GM12865 (cell line): ENCODE measurements around the gene PEAR1.

Experiments
- DNase-seq: peaks from one replicate; pipeline ENCODE4 v3.0.0; 2010; ENCODE audit warnings: low read depth
- H3K4me3 ChIP-seq: 2 replicates; pipeline ENCODE4 v1.5.1; 2011; ENCODE audit warnings: mild to moderate bottlenecking, low read depth, low read length, control low read depth
- CTCF ChIP-seq: IDR thresholded peaks from 2 replicates; pipeline ENCODE4 v1.5.1; 2011; ENCODE audit warnings: low read length, control low read depth, low read depth, inconsistent platforms; ENCODE audit not compliant: insufficient read depth; ENCODE audit errors: missing control alignments

The PEAR1 gene

GRCh38 chr1:156859523-156860112, 33.9 kb upstream of the PEAR1 start:
- peak; percentile 52 for DNase-seq
- H3K4me3 ChIP-seq = no peak overlapping the region; the same call in 1 of the 2 replicates
- TF ChIP-seq CTCF = no peak

- DNase-seq = peak; percentile 59
- TF ChIP-seq CTCF = peak; percentile 81
- H3K4me3 ChIP-seq = peak overlapping the region; percentile 52
These were observed 33.3 kb upstream of the PEAR1 start for GRCh38 chr1:156860113-156860627.

- peak; percentile 48 for DNase-seq
- no peak for TF ChIP-seq CTCF
- peak within 1 kb of the TSS; percentile 52 for H3K4me3 ChIP-seq
These were observed 32.7 kb upstream of the PEAR1 start, which contains the start of gene NTRK1 for GRCh38 chr1:156860628-156861423. Gene NTRK1, plus strand, starts transcription at chr1:156860865. Its CDS starts 70 bp downstream, at chr1:156860935.

- DNase-seq = no peak
- no peak for TF ChIP-seq CTCF
- no peak overlapping the region for H3K4me3 ChIP-seq
These were observed 30.9 kb upstream of the PEAR1 start for GRCh38 chr1:156862584-156862983.

GRCh38 chr1:156862997-156863599, 30.4 kb upstream of the PEAR1 start:
- peak; percentile 38 for DNase-seq
- no peak overlapping the region for H3K4me3 ChIP-seq
- no peak for TF ChIP-seq CTCF

- no peak for TF ChIP-seq CTCF
- DNase-seq = no peak
- no peak overlapping the region for H3K4me3 ChIP-seq
These were observed 29.9 kb upstream of the PEAR1 start for GRCh38 chr1:156863631-156864030.
